Right kidney (tissue), 1 donor: ENCODE data around the gene MFN2.
"Not testable (repeated sequence)": the region's sequence is repeated elsewhere in the genome, so short reads cannot be mapped to it uniquely, and the experiment has no call there.

Experiments
- DNase-seq: peaks from one replicate; pipeline ENCODE4 v3.0.0-alpha.2; 2016

Gene MFN2

DNA sequence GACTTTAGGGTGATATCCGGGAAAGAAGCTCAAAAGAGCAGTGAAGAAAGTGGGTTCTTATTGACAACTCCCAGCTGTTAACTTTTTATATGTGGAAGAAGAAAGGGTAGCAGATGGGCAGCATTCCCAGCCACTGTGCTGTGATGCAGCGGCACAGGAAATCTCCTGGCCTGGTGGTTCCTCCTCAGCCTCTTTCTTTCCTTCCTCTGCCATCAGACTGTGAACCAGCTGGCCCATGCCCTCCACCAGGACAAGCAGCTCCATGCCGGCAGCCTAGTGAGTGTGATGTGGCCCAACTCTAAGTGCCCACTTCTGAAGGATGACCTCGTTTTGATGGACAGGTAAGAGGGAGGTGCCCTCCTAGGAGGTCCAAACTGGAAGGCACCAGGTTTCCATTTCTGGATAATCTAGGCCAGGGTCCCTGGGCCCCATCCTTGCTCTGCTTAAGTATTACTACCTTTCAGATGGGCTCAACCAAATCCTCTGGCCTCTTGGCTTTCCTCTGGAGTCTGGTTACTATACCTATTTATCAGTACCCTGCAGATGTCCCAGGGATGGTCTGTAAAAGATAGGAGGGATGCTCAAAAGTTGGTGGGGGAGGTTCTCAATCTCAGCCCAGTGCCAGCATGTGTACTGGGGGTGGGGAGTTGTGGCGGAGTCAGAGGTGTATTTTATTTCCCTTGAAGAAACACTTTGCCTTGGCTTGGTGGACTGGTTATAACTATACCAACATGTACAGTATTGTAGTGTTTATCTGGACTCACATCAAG lies 17.0 kb downstream of the MFN2 start:
- no peak for DNase-seq

DNA sequence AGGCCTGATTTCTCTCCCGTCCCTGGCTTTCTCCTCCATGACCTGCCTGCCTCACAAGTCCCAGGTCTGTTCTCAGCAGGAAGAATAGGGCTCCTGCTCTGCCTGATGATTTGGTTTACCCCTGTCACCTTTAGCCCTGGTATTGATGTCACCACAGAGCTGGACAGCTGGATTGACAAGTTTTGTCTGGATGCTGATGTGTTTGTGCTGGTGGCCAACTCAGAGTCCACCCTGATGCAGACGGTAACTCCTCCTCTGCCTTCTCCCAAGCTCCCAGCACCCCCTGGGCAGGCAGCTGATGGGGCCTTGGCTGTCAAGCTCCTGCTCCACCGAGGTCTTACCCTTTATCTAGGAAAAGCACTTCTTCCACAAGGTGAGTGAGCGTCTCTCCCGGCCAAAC lies 18.4 kb downstream of the MFN2 start:
- no peak for DNase-seq

DNA sequence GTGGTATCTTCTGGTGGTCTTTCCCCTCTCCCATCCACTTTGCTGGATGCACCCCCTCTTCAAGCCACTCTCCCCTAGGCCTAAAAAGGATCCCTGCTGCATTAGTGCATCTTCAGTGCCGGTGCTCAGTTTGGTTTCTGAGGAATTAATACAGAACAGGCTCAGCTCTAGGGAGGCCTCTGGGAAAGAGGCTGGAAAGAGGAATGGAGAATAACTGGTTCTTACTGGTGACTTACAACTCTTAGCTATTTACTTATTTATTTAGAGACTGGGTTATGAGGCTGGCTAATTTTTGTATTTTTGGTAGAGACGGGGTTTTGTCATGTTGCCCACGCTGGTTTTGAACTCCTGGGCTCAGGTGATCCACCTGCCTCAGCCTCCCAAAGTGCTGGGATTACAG lies 19.0 kb downstream of the MFN2 start:
- no peak for DNase-seq

DNA sequence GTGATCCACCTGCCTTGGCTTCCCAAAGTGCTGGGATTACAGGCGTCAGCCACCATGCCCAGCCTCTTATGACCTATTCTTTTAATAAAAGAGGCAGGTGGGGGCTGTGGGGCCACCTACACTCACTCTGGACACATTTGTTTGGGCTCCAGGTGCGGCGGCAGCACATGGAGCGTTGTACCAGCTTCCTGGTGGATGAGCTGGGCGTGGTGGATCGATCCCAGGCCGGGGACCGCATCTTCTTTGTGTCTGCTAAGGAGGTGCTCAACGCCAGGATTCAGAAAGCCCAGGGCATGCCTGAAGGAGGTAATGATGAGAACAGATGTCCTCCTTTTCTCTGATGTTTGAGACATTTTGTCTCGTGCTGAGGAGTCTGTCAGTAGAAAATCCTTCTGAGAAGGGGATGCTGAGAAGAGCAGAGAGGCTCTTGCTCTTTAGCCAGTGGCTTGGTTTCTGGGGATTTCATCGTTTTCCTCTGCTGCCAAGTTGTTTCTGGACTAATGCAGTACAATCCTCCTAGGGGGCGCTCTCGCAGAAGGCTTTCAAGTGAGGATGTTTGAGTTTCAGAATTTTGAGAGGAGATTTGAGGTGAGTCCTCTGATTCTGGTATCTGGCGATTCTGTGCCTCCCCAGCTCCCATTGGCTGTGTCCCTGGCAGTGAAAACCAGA lies 21.1 kb downstream of the MFN2 start:
- DNase-seq, result no peak

DNA sequence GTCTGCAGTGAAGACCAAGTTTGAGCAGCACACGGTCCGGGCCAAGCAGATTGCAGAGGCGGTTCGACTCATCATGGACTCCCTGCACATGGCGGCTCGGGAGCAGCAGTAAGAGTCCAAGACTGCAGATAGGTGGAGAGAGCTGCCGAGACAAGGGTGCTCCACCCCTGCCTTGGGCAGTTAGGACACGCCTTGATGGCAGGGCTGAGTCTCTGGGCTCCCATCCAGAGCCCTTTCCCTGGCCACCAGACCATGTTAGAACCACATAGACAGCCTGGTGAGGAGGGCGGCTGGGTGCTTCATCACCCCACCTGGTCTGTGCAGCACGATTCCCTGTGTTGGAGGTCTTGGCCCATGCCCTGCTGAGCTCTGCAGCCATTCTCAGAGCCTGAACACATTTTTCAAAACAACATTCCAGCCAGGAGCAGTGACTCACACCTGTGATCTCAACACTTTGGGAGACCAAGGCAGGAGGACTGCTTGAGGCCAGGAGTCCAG lies 21.8 kb downstream of the MFN2 start:
- DNase-seq, result no peak

DNA sequence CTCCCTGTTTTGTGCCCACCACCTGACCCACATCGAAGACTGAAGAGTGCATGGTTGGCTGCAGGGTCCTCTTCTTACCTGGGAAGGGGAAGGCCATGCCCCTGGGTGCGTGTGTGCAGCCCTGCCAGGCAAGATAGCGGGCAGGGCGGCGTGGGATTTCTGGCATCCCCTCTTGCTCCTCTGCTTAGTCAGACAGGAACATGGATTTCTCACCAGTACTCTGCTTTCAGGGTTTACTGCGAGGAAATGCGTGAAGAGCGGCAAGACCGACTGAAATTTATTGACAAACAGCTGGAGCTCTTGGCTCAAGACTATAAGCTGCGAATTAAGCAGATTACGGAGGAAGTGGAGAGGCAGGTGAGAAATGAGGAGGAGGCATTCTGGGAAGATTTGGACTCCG lies 23.5 kb downstream of the MFN2 start:
- no peak for DNase-seq

DNA sequence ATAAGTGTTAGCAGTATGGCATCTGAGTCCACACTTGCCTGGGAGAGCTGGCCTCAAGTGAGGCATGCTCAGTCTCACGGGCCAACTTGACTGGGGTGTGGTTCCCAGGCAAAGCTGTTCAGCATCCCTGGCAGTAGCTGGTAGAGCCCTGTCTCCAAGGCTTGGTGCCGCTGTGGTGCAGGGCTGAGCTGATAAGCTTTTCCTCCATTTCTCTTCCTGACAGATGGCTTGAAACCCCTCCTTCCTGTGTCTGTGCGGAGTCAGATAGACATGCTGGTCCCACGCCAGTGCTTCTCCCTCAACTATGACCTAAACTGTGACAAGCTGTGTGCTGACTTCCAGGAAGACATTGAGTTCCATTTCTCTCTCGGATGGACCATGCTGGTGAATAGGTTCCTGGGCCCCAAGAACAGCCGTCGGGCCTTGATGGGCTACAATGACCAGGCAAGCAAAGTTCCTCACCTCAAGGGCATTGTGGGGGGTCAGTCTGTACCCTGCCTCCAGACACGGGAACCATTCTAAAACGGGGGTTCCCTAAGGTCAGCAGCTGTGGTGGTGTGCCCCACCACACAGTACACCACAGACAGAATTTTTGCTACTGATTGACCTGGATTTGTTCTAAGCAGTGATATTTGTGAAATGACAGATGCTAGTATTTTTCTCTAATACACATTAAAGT lies 25.4 kb downstream of the MFN2 start:
- no peak for DNase-seq

DNA sequence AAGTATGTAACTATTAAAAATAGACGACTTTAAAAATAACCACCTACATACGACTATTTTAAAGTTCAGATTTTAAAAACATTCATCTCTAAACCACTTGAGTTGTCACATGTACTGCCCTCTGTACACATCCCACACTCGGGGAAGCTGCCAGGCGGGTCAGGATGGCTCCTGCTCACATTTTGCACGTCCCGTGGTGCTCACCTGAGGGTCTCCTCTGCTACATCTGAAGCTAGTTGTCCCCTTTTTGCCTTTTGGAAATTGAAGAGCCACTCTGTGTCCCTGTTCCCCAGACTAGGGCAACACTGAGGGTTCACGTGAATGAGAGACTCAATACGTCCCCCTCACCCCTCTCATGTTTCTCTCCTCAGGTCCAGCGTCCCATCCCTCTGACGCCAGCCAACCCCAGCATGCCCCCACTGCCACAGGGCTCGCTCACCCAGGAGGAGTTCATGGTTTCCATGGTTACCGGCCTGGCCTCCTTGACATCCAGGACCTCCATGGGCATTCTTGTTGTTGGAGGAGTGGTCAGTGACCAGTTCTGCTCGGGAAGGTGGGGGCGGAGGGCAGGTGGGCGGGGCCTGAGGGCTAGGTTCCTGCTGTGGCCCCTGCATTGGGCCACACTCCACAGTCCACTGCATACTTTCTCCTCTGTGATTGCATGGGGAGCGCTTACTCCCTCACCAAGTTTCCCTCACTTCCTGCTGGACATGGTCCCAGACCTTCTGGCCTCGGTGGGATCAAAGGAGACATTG lies 26.1 kb downstream of the MFN2 start:
- no peak for DNase-seq

DNA sequence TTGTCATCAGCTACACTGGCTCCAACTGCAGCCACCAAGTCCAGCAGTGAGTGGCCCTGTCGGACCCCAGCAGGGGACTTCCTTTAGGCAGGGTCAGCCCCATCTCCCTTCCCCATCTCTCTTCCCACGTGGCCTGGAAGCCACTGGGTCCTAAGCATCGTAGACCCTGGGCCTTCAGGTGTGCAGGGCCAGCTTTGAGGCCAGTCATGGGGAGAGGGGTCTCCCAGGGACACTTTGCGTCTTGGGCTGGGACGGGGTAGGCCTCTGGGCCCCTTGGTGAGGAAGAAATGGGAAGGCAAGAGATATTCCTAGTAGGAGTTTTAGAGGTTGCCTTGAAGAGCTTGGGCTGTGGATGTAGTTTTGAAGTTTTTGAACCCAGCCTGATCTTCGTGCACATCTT lies 27.0 kb downstream of the MFN2 start:
- DNase-seq, result no peak

DNA sequence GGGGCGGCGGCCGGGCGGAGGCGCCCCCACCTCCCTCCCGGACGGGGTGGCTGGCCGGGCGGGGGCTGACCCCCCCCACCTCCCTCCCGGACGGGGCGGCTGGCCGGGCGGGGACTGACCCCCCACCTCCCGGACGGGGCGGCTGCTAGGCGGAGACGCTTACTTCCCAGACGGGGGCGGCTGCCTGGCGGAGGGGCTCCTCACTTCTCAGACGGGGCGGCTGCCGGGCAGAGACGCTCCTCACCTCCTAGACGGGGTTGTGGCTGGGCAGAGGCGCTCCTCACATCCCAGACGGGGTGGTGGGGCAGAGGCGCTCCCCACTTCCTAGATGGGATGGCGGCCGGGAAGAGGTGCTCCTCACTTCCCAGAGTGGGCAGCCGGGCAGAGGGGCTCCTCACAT lies 28.1 kb downstream of the MFN2 start:
- DNase-seq, result not testable (repeated sequence)

DNA sequence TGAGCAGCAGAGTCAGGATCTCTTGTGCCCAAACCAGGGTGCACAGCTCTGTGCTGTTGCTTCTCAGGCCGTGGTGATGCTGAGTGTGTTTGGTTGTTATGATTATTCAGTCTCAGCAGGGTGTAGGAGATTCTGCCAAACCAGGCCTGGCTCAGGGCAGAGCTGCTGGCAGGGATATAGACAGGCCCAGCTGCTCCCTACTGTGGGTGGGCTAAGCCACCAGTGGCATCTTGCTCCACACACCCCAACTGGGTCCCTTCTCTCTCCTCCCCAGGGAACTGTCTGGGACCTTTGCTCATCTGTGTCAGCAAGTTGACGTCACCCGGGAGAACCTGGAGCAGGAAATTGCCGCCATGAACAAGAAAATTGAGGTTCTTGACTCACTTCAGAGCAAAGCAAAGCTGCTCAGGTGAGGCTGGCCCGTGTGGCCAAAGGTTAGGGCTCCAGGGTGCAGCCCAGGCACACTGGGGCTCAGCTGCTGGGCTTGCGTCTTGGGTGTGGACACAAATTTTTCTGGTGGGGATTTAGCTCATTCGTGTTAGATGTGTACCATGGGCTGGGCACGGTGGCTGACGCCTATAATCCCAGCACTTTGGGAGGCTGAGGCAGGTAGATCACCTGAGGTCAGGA lies 29.2 kb downstream of the MFN2 start:
- DNase-seq, result no peak

DNA sequence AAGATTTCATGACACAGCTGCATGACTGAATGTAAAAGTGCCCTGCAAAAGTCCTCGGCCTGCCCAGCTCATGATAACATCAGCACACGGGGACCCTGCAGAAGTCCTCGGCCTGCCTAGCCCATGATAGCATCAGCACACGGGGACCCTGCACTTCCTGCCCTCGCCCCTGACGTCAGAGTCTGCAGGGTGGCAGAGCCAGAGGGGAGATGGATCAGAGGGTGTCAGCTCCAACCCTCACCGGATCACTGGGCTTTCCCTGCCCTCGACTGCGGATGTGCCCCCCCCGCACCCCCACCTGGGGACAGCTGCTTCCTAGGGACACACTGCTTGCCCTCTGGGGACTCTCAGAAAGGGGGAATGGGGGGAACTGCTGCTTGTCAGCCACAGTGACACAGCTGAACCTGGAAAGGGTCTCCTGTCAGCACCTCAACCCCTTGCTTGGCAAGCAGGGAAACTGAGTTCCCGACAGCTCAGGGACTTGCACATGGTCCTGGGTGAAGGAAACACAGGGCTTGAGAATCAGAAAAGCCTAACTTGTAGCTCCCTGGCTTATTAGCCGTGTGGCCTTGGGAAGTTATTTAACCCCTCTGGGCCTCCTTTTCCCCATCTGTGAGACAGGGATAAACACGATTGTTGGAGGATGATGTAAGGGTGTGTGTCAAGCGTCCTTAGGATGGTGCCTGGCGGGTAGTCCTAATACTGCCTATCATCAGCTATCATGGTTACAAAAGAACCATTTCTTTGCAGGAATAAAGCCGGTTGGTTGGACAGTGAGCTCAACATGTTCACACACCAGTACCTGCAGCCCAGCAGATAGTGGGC lies 30.7 kb downstream of the MFN2 start:
- DNase-seq, result no peak

DNA sequence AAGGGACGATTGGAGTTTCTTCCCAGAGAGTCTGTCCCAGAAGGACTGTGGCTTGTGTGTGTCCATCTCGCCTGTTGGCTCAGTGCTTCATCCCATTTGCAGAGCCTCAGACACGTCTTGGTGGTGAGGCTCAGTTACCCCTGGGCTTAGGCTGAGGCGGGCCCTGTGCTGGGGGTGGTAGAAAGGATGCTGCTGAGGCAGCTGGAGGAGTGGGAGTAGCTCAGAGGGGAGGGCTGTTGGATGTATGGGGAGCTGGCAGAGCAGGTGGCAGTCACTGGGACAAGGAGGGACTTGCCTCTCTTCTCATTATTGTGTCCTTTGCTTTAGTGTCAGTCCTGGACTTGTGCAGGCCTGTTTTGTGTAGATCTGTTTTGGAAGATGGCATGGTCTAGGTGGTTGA lies 31.8 kb downstream of the MFN2 start:
- no peak for DNase-seq

DNA sequence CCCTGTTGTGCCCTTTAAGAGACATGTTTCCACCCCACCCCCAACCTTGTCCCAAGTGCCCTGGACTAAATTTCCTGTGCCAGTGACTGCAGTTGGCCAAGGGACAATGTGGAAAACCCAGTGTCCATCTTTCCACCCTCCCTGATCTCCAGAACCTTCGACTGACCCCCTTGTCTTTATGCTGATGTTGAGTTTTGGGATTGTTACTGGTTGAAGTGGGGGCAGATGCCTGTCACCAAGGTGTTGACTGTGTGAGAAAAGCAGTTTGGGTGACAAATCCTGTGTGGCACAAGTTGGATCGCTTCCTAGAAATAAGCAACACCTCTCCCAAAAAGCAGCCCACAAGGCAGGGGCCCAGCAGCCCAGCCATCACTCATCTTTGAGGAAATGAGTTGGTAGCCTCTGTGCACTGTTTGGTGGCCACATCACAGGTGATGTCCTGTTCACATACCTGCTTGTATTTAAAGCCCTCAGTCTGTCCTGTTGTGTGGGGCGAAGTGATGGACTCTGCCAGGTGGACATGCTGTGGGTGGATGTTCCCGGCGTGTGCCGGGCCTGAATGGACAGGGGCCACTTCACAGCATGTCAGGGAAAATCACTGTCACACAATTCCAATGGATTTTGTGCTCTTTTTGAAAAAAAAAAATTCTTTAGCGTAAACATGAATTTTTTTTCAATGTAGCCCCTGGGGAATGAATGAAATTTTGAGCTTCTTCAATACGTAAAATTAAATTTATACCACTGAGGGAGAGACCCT lies 32.5 kb downstream of the MFN2 start:
- DNase-seq, result no peak

DNA sequence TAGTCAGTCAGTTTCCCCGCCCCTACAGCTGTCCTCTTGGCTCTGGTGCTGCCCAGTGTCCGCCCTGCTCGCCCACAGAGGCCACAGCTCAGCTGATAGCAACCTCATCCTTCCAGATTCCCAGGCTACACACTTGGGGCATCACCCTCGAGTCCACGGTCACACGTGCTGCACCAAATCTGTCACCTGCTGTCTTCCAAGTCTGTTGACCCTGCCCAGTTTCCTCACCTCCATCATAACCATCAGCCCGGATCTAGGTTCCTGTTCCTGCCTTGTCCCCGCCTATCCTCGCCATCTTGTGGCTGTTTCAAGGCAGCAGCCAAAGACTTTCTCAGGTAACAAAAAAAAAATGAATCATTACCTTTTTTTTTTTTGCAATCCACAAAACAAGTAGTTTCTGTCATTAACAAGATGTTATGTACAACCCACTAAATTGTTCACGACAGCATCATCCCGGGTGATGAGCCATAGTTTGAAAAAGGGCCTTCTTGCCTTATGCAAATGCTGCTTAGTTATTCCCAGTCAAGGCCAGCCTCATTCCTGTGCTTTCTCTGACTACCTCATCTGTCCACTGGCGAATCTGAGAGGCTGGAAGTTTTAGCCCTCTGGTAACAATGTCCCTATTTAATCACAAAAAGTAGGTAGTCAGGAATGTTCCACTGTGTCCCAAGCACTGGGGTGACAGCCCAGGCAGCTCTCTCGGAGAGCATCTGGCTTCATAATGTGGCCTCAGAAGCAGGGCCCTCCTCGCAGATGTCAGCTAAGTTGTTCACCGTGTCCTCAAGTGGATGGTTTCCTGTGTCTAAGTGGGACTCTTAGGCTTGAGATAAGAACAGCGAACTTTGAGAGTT lies 34.1 kb downstream of the MFN2 start:
- DNase-seq, result no peak

DNA sequence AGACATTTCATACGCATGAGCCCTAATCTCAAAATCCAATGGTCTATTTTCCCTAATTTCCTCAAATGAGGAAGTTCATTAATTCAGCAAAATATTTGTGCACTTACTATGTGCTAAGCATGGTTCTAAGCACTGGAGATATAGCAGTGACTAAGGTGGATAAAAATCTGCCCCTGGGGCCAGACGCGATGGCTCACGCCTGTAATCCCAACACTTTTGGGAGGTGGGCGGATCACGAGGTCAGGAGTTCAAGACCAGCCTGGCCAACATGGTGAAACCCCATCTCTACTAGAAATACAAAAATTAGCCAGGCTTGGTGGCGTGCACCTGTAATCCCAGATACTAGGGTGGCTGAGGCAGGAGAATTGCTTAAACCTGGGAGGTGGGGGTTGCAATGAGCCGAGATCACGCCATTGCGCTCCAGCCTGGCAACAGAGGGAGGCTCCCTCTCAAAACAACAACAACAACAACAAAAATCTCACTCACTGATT lies 34.8 kb downstream of the MFN2 start:
- no peak for DNase-seq

DNA sequence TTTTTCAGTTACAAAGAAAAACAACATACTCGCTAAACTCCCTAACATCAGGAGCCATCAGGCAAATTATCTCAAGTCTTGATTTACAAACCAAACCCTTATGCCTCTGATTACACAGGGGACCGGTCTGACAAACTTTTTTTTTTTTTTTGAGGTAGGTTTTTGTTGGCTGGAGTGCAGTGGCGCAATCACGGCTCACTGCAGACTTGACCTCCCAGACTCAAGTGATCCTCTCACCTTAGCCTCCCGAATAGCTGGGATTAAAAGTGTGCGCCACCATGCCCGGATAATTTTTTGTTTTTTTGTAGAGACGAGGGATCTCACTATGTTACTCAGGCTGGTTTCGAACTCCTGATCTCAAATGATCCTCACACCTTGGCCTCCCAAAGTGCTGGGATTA lies 35.3 kb downstream of the MFN2 start:
- DNase-seq, result no peak

DNA sequence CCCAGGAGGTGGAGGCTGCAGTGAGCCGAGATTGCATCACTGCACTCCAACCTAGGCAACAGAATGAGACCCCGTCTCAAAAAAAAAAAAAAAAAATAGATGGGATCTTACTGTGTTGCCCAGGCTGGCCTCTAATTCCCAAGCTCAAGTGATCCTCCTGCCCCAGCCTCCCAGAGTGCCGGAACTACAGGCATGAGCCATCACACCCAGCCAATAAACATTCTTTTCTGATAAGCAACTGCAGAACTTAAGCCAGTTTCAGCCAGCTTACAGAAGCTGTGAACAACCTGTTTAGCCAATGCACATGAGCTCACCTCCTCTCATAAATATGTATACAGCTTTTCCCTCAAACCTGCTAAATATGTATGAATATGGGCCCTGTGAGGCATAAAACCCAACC lies 35.9 kb downstream of the MFN2 start:
- DNase-seq, result no peak

DNA sequence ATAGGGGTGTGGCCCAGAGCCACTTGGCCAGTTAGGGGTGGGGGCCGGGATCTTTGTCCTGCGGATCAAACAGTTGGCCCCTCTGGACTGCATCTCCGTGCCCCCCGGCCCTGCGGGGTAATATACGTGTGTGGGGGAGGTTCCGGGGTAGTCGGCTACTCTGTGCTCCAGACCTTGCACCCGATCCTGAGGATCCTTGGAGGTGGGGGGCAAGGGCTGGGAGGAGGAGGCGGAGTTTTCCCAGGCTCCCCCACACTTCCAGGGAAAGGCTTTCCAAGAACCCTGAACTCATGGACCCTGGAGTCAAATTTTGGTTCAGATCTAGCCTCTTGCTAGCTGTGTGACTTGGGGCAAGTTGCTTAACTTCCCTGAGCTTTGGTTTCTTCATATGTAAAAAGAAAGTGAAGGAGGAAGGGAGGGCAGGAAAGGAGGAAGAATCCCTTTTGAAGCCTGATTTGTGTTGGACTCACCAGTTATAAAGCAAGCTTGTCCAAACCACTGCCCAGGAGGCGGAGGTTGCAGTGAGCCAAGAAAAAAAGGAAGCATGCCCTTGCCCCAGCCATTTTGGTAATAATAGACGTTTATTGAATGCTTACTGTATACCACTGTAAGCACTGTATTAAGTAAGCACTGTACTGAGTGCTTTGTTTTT lies 39.7 kb downstream of the MFN2 start:
- no peak for DNase-seq
